Body of pancreas (tissue), 4 donors: ENCODE results near the gene RASGRP1.

Experiments used
- CTCF ChIP-seq, 7 experiments: fragments of 450-650 bp in 4 of 7; fragments of 200-600 bp in 3 of 7; sonication (generic) in 3 of 7; IDR thresholded peaks; one replicate each; pipeline ENCODE4 v1.5.1; 2016 to 2019; ENCODE audit warnings: antibody characterized with exemption in 7 of 7
- POLR2A ChIP-seq, 3 donors: fragments of 450-650 bp; IDR thresholded peaks; one replicate each; pipeline ENCODE4 v1.6.1; 2016; ENCODE audit warnings: antibody characterized with exemption in 3 of 3, mild to moderate bottlenecking in 2 of 3

- TF ChIP-seq CTCF (IDR thresholded peaks at IDR 0.05) (no peak), POLR2A (IDR thresholded peaks at IDR 0.05) (no peak)
These were observed 40.5 kb downstream of the RASGRP1 start for GRCh38 chr15:38524156-38524555.
